ENCODE data around the gene SELENOM. TPM values are rescaled to one million over a fixed set of nuclear protein-coding genes. Genes with fewer than 3 reads are reported as not detected.
"Not testable (repeated sequence)": the region's sequence is repeated elsewhere in the genome, so short reads cannot be mapped to it uniquely, and the experiment has no call there.

SELENOM gene
- total RNA-seq, 1 donor from 2014 or later = 7.9 TPM

- no peak for DNase-seq (ENCODE audit: low spot score)
- Mint-ChIP-seq H3K27ac (no peak overlapping the region), H3K36me3 (ENCODE audit: low read depth) (no peaks in the 10 kb centered on the region)
These were observed 10.9 kb upstream of the SELENOM start for GRCh38 chr22:31118046-31118820.

GRCh38 chr22:31112547-31113091 lies 5.3 kb upstream of the SELENOM start:
- H3K4me1 Mint-ChIP-seq (ENCODE audit: low read depth); H3K27me3 Mint-ChIP-seq (ENCODE audit: low read depth); DNase-seq (ENCODE audit: low spot score); H3K9me3 Mint-ChIP-seq; H3K36me3 Mint-ChIP-seq (ENCODE audit: low read depth); intact Hi-C loops (cut with micrococcal nuclease); H3K4me3 Mint-ChIP-seq (ENCODE audit: low read depth); H3K27ac Mint-ChIP-seq: not testable (repeated sequence)

More at GRCh38 chr22:31118046-31118820, 10.9 kb upstream of the SELENOM start:
- no peak overlapping the region for H3K4me3 Mint-ChIP-seq (ENCODE audit: low read depth)
- H3K4me1 Mint-ChIP-seq (ENCODE audit: low read depth) = no peaks in the 10 kb centered on the region
- intact Hi-C loops (cut with micrococcal nuclease) = no loop called here
- H3K27me3 Mint-ChIP-seq (ENCODE audit: low read depth) = no peaks in the 10 kb centered on the region
- no peaks in the 10 kb centered on the region for H3K9me3 Mint-ChIP-seq

- peak overlapping the region; percentile 85 for H3K4me3 Mint-ChIP-seq (ENCODE audit: low read depth)
- peak overlapping the region; percentile 8 for H3K27ac Mint-ChIP-seq
- intact Hi-C loops (cut with micrococcal nuclease) = loop anchor here (1.0 to 5.0 kb wide), 2 partner anchors 179 to 205 kb away; no protein-coding TSS in a partner anchor
These were observed 488 bp upstream of the SELENOM start for GRCh38 chr22:31107894-31108218.

DNA sequence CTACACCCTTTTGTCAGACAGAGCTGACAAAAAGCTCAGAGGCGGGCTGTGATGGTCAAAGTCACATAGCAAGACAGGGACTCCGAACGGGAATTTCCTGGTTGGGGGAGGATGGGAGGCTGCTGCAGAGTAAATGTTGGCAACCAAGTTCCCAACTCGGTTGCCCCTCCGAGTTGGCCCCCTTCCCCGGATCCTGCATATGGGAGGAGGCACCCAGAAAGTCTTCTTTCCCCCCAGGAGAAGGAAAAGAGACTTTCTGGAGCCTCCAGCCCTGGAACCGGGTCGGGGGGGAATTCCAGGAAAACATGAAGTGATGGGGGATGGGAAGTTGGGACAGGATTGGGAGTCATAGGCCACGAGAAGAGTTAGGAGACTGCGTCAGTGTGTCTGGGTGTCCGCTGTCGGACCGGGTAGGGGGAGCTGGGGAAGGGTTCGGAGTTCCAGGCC lies 614 bp downstream of the SELENOM start:
- Mint-ChIP-seq H3K27ac (peak overlapping the region; percentile 19), H3K4me3 (ENCODE audit: low read depth) (peak overlapping the region; percentile 76), H3K4me1 (ENCODE audit: low read depth) (peaks cover 10% of the 10 kb centered on the region), H3K36me3 (ENCODE audit: low read depth) (no peaks in the 10 kb centered on the region), H3K27me3 (ENCODE audit: low read depth) (peaks cover 3% of the 10 kb centered on the region), H3K9me3 (no peaks in the 10 kb centered on the region)
- DNase-seq (ENCODE audit: low spot score) = no peak
- intact Hi-C loops (cut with micrococcal nuclease) = loop anchor here (1.0 to 5.0 kb wide), 2 partner anchors 181 to 207 kb away; no protein-coding TSS in a partner anchor

More at GRCh38 chr22:31107894-31108218, 488 bp upstream of the SELENOM start:
- Mint-ChIP-seq H3K9me3 (no peaks in the 10 kb centered on the region), H3K4me1 (ENCODE audit: low read depth) (peaks cover 10% of the 10 kb centered on the region), H3K36me3 (ENCODE audit: low read depth) (no peaks in the 10 kb centered on the region), H3K27me3 (ENCODE audit: low read depth) (peaks cover 3% of the 10 kb centered on the region)
- DNase-seq (ENCODE audit: low spot score) = no peak

DNA sequence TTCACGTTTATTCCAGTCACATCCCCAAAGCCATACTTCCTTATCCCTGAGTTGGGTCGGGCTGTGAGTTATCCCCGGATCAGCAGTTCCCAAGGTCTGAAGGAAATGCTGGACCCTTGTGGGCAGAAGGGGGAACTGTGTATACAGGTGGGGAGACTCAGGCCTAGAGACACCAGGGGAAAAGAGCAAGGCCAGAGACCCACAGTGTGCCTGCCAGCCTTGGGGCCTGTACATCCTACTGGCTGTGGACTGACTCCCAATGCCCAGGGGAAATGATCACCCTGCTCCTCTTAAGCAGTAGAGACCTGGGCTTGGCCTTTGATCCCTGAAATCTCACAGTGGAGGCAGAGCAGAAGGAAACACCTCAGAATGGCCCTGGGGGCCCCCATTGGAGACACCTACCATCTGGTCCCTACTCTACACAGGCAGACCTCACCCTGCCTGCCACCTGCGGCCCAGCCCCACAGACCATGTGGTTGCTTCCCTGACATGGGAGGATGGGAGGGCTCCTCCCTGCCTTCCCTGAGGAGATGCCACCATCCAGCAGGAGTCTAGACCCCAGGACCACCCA lies 1.3 kb downstream of the SELENOM start:
- no peak for DNase-seq (ENCODE audit: low spot score)
- no peak overlapping the region for H3K27ac Mint-ChIP-seq

GRCh38 chr22:31105282-31105929 lies 2.0 kb downstream of the SELENOM start:
- Mint-ChIP-seq H3K9me3 (no peaks in the 10 kb centered on the region), H3K27me3 (ENCODE audit: low read depth) (peaks cover 3% of the 10 kb centered on the region), H3K27ac (no peak overlapping the region), H3K36me3 (ENCODE audit: low read depth) (peaks cover 3% of the 10 kb centered on the region), H3K4me3 (ENCODE audit: low read depth) (no peak overlapping the region), H3K4me1 (ENCODE audit: low read depth) (peaks cover 10% of the 10 kb centered on the region)
- intact Hi-C loops (cut with micrococcal nuclease) = loop anchor here (5.0 kb wide), 1 partner anchor 182 kb away; no protein-coding TSS in a partner anchor
- DNase-seq (ENCODE audit: low spot score) = no peak

More for the DNA sequence above, 1.3 kb downstream of the SELENOM start:
- no peaks in the 10 kb centered on the region for H3K9me3 Mint-ChIP-seq
- peaks cover 2% of the 10 kb centered on the region for H3K36me3 Mint-ChIP-seq (ENCODE audit: low read depth)
- H3K4me3 Mint-ChIP-seq (ENCODE audit: low read depth) = peak overlapping the region; percentile 67
- intact Hi-C loops (cut with micrococcal nuclease) = loop anchor here (5.0 kb wide), 1 partner anchor 181 kb away; no protein-coding TSS in a partner anchor
- peaks cover 3% of the 10 kb centered on the region for H3K27me3 Mint-ChIP-seq (ENCODE audit: low read depth)
- H3K4me1 Mint-ChIP-seq (ENCODE audit: low read depth) = peaks cover 10% of the 10 kb centered on the region

- Mint-ChIP-seq H3K27ac (no peak overlapping the region), H3K9me3 (no peaks in the 10 kb centered on the region), H3K4me1 (ENCODE audit: low read depth) (peaks cover 10% of the 10 kb centered on the region), H3K4me3 (ENCODE audit: low read depth) (no peak overlapping the region), H3K36me3 (ENCODE audit: low read depth) (peaks cover 3% of the 10 kb centered on the region), H3K27me3 (ENCODE audit: low read depth) (peaks cover 3% of the 10 kb centered on the region)
- DNase-seq (ENCODE audit: low spot score) = no peak
- intact Hi-C loops (cut with micrococcal nuclease) = loop anchor here (5.0 kb wide), 1 partner anchor 182 kb away; no protein-coding TSS in a partner anchor
These were observed 2.5 kb downstream of the SELENOM start for GRCh38 chr22:31104869-31105268.

DNA sequence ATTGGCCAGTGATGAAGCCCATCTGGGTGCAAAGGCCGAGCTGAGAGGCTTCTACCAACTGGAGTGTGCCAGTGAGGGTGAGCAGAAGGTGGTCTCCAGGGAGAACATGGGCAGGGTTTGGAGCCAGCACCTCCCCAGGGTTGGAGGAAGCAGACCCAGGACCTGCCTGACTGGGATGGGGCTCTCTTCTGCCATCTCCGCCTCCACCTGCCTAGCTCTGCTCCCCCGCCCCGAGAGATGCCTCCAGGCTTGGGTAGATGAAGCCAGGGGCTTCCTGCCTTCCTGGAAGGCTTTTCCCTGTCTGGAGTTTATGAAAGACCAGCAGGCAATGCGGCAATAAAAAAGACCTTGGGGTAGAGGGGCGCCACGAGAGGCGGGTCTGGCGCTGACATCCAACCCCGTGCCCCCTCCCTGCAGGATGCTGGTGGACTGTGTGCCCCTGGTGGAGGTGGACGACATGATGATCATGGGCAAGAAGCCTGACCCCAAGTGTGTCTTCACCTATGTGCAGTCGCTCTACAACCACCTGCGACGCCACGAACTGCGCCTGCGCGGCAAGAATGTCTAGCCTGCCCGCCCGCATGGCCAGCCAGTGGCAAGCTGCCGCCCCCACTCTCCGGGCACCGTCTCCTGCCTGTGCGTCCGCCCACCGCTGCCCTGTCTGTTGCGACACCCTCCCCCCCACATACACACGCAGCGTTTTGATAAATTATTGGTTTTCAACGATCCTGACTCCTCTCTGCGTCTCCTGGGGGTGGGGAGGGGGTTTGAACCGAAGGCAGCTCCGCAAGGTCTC lies 3.3 kb downstream of the SELENOM start:
- H3K27ac Mint-ChIP-seq = no peak overlapping the region
- no peak for DNase-seq (ENCODE audit: low spot score)
- peaks cover 10% of the 10 kb centered on the region for H3K4me1 Mint-ChIP-seq (ENCODE audit: low read depth)
- peaks cover 3% of the 10 kb centered on the region for H3K27me3 Mint-ChIP-seq (ENCODE audit: low read depth)
- no peak overlapping the region for H3K4me3 Mint-ChIP-seq (ENCODE audit: low read depth)
- no peaks in the 10 kb centered on the region for H3K9me3 Mint-ChIP-seq
- intact Hi-C loops (cut with micrococcal nuclease) = no loop called here
- H3K36me3 Mint-ChIP-seq (ENCODE audit: low read depth) = peaks cover 3% of the 10 kb centered on the region

- no peak for DNase-seq (ENCODE audit: low spot score)
- H3K4me3 Mint-ChIP-seq (ENCODE audit: low read depth) = no peak overlapping the region
- intact Hi-C loops (cut with micrococcal nuclease) = no loop called here
- H3K27ac Mint-ChIP-seq = no peak overlapping the region
- peaks cover 3% of the 10 kb centered on the region for H3K27me3 Mint-ChIP-seq (ENCODE audit: low read depth)
- peaks cover 6% of the 10 kb centered on the region for H3K36me3 Mint-ChIP-seq (ENCODE audit: low read depth)
- peaks cover 10% of the 10 kb centered on the region for H3K4me1 Mint-ChIP-seq (ENCODE audit: low read depth)
- H3K9me3 Mint-ChIP-seq = no peaks in the 10 kb centered on the region
These were observed 4.3 kb downstream of the SELENOM start for GRCh38 chr22:31103111-31103510.

DNA sequence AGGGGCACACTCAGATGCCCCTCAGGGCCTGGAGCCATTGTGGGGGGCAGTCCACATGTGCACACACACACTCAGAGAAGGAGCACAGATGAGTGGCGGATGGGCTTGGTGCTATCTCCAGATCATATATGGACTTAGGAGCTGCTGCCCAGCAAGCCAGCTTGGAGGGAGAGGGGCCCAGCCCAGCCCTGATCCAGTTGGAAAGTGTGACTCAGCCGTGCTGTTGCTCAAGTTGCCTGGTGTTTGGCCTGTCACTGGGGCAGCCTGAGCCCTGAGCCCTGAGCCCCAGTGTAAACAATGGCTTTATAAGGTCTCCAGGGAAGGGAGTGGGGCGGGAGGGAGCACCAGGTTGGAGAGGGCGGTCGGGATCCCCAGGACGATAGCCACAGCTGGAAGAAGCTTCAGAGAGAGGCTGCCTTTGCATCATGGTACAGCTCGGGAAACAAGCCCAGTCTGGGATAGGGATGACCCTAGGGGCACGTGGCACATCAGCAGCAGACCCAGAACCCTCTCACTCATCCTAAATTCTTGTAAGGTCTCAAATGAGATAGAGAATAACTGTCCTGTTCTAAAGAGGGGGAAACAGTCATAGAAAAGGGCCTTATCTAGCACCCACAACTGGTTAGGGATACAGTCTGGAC lies 4.8 kb downstream of the SELENOM start:
- H3K36me3 Mint-ChIP-seq (ENCODE audit: low read depth) = peaks cover 6% of the 10 kb centered on the region
- peaks cover 7% of the 10 kb centered on the region for H3K4me1 Mint-ChIP-seq (ENCODE audit: low read depth)
- no peaks in the 10 kb centered on the region for H3K9me3 Mint-ChIP-seq
- intact Hi-C loops (cut with micrococcal nuclease) = no loop called here
- H3K27me3 Mint-ChIP-seq (ENCODE audit: low read depth) = peaks cover under 1% of the 10 kb centered on the region
- H3K4me3 Mint-ChIP-seq (ENCODE audit: low read depth) = no peak overlapping the region
- no peak for DNase-seq (ENCODE audit: low spot score)
- H3K27ac Mint-ChIP-seq = no peak overlapping the region

DNA sequence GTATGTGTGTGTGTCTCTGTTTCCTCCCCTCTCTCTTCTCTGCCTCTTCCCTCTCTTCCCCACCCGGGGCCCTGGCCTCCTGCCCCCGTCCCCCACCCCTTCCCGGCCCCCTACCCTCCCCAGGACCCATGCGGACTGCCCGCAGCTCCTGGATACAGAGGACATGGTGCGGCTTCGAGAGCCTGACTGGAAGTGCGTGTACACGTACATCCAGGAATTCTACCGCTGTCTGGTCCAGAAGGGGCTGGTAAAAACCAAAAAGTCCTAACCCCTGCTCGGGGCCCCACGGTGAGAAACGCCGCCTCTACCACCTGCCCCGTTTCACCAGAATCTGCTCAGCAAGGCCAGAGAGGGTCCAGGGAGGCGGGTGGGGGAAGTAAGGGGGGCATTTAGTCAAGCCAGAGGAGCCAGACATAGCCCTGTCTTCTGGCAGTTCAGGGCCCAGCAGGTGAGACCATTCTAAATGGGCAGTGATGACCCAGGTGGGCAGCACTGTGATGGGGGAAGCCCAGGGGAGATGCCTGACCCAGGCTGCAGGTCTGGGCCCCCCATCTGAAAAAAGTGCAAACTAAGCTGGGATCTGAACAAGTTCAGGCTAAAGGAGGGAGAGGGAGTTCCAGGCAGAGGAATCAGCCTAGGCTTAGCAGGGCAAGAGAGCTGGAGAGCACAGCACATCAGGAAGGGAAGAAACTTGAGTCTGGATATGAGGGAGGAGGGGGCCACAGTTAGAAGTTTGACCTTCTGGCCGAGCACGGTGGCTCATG lies 6.4 kb downstream of the SELENOM start:
- Mint-ChIP-seq H3K4me1 (ENCODE audit: low read depth) (no peaks in the 10 kb centered on the region), H3K36me3 (ENCODE audit: low read depth) (peaks cover 10% of the 10 kb centered on the region), H3K9me3 (no peaks in the 10 kb centered on the region), H3K4me3 (ENCODE audit: low read depth) (no peak overlapping the region), H3K27me3 (ENCODE audit: low read depth) (no peaks in the 10 kb centered on the region), H3K27ac (no peak overlapping the region)
- DNase-seq (ENCODE audit: low spot score) = no peak
- intact Hi-C loops (cut with micrococcal nuclease) = no loop called here
